Measurements from ENCODE around the gene FSTL1.
"Not testable (repeated sequence)": the region's sequence is repeated elsewhere in the genome, so short reads cannot be mapped to it uniquely, and the experiment has no call there.

Gene FSTL1

GRCh38 chr3:120410541-120410940, 40.3 kb downstream of the FSTL1 start:
- no peak for DNase-seq

- DNase-seq, result no peak
Observed at GRCh38 chr3:120410116-120410515, 40.7 kb downstream of the FSTL1 start.

GRCh38 chr3:120407508-120408287, 43.1 kb downstream of the FSTL1 start:
- DNase-seq, result no peak

- DNase-seq, result no peak
Observed at GRCh38 chr3:120404876-120405275, 45.9 kb downstream of the FSTL1 start.

DNA sequence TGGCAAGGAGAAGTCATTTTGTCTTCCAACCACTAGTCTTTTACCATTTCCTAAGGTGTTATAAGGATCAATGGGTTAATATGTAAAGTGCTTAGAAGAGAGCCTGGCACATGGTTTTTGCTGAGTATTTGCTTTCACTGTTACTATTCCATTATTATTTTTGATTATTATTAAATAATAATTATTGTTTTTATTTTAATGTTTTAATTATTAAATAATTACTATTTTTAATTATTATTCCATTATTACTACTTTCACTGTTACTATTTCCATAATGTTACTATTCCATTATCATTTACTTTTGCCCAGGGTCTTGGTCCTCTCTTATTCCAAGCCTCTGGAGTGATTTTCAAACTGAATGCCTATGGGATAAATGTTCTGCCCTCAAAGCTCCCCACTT, 48.5 kb downstream of the FSTL1 start:
- no peak for DNase-seq

DNA sequence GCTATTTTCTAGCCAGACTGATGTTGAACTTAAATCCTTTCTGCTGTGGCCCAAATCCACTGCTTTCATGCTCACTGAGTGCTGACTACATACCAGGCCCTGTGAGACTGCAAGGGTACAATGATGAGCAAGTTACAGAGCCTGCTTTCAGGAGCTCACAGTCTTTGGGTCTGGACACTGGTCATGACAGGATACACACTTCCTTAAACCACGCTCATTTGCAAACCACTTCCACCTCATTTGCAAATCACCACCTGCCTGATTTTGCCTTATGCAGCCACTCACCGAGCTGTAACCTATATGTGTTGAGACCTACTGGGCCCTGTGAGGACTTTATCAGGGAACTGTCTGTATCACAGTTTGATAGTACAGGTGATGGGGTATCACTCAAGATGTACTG, 51.4 kb downstream of the FSTL1 start:
- DNase-seq, result no peak

DNA sequence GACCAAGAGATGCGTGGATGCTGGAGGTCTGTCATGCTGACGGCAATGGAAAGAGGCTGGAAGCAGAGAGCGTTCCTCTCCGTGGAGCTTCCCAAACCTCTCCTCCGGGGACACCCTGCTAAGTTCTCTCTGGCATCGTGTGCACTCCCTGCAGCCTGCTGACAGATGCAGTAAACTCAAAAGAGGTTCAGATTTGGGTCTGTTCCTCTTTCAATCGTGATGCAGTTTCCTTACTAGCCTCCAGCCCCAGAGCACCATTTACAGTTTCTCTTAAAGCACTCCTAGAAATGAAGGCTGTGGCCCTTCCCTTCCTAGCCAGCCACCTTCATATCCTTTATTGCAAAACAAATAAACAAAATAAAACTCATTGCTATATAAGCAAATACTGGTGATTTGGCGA, 54.3 kb downstream of the FSTL1 start:
- DNase-seq, result no peak

DNA sequence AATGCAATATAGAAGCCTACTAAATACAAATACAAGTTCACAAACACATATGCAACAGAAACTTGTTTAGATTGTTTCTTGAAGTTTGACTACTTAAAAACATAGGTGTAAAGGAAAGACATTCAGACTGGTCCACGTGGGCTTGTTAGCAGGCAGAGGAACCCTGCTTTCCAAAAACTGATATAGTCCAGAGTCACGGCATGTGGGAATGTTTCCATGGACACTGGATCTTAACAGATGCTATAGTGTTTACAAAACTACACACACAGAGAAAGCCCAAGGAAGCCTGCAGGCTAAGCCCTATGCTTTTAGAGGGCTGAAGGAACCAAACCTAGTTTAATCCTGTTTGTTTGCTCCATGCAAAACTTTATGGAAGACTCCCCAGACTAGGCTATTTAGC, 56.4 kb downstream of the FSTL1 start:
- DNase-seq, result no peak

DNA sequence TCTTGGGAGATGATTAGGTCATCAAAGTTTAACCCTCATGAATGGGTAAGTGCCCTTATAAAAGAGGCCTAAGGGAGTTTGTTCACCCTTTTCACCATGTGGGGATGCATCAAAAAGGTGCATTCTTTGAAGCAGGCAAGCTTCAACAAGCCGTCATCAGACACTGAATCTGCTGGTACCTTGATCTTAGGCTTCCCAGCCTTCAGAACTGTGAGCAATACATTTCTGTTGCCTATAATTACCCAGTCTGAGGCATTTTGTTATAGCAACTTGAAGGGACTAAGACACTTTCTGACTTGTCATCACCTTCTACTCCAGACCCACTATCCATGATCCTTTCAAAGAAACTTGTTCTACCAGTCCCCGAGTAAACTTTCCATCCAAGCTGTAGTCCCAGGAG, 57.0 kb downstream of the FSTL1 start:
- DNase-seq, result no peak

- DNase-seq, result no peak
Observed at GRCh38 chr3:120393243-120393642, 57.5 kb downstream of the FSTL1 start.

GRCh38 chr3:120382941-120383447, 67.8 kb downstream of the FSTL1 start:
- no peak for DNase-seq

DNA sequence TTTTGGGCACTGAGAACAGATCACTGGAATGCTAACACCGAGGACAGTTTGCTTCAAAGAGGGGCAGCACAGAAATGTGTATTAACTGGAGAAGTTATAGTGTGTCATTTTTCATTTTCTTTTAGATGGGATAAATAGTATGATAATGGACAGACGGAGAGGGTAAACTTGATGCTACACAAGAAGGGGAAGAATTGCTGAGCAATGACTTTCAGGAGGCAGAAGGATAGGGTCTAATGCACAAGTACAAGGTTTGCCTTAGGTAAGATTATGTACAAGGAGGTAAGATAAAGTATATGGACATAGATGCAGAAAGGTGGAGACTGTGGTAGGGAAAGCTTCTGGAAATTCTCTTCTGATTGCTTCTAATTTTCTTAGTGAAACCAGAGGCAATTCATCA, 69.3 kb downstream of the FSTL1 start:
- DNase-seq, result no peak

DNA sequence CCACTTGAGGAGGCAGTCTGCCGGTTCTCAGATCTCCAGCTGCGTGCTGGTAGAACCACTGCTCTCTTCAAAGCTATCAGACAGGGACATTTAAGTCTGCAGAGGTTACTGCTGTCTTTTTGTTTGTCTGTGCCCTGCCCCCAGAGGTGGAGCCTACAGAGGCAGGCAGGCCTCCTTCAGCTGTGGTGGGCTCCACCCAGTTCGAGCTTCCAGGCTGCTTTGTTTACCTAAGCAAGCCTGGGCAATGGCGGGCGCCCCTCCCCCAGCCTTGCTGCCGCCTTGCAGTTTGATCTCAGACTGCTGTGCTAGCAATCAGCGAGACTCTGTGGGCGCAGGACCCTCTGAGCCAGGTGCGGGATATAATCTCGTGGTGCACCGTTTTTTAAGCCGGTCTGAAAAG, 72.8 kb downstream of the FSTL1 start:
- DNase-seq, result not testable (repeated sequence)

- no peak for DNase-seq
Observed at GRCh38 chr3:120370463-120370862, 80.3 kb downstream of the FSTL1 start.

GRCh38 chr3:120369037-120369467, 81.7 kb downstream of the FSTL1 start:
- DNase-seq, result no peak

DNA sequence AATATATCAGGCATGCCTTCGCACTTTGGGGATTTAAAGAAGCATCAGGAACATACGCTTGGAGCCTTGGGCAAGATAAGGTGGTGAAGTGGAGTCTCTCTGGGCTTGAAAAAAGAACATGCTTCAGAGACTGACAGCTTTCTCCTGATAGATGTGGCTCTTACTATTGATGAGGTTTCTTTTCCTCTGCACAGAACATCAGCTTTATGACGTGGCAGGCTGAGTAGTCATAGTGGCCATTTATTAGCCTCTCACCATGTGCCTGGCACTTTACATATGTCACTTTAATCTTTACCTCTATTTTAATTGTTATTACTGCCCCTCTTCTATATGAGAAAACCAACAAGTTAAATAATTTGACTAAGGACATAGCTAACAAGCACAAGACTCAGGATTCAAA, 82.6 kb downstream of the FSTL1 start:
- no peak for DNase-seq

DNA sequence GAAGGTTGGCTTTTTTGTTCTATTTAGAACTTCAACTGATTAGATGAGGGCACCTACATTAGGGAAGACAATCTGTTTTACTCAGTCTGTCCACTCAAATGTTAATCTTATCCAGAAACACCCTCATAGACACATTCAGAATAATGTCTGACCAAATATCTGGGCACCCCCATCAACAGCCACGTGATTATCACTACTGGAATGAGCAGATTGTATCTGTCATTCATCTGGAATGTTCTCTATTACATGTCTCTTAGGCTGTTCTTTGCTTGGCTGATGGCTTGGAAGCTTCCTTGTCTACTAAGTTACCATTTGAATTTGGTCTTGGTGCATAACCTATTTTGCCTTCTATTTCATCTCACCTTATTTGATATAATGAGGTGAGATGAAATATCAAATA, 86.0 kb downstream of the FSTL1 start:
- DNase-seq, result no peak

- no peak for DNase-seq
Observed at GRCh38 chr3:120364101-120364500, 86.7 kb downstream of the FSTL1 start.

- no peak for DNase-seq
Observed at GRCh38 chr3:120357807-120358206, 93.0 kb downstream of the FSTL1 start.

DNA sequence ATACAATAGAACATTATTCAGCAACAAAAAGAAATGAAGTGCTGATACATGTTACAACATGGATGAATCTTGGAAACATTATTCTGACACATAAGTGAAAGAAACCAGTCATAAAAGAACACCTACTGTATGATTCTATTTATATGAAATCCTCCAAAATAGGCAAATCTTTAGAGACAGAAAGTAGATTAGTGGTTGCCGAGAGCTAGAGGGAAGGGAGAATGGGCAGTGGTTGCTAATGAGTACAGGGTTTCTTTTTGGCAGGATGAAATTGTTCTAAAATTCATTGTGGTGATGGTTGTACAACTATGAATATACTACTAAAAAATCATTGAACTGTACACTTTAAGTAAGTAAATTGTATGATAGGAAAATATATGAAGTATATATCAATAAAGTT, 95.3 kb downstream of the FSTL1 start:
- DNase-seq, result no peak

DNA sequence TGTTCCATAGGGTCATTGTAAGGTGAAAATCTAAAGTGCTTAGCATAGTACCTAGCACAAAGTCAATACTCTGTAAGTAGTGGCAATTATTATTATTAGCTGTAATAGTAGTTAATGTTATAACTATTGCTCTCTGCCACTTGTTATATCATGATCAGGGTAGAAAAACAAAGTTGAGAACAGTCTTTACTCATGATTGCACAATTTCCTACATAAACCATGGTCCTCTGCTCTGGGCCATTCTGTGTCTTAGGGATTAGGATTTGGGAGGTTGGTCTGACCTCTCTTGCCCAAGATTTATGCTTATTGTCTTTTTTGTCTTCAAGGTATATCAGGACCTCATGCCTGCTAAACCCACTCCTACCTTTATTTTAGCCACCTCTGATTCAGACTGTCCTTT, 97.3 kb downstream of the FSTL1 start:
- no peak for DNase-seq

DNA sequence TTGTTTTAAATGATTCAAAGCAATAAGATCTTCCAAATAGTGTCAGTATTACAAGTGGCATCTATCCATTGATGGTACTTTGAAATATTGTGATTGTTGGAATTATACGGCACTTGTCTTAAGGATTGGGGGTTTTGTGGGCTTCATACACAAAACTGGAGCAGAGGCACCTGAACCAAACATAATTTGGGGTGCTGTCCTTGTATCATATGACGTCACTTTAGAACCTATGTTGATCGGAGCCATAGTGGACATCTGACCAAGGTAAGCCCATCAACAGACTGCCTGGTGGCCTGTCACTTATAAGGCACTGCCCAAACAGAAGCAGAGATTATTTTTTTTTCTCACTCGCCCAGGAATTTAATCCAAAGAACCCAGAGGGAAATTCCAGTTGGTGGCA, 98.8 kb downstream of the FSTL1 start:
- DNase-seq, result no peak

DNA sequence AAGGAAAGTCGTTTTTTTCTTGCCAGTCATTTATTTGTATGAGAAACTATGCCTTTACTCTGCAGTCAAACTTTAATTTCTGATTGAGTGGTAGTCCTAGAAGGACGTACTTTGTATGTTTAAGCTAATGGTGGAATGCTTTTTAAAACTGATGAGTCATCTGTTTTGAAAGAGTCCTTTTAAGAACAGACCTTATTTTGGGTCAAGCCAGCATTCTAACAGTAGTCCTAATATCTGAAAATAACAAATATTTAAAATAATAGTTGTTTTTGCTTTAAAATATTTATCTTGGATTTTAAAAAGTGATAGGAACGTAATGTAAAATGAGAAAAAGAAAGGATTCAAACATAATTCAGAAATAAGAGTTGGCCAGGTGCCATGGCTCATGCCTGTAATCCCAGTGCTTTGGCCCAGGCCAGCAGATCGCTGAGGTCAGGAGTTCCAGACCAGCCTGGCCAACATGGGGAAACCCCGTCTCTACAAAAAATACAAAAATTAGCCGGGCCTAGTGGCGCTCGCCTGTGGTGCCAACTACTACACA, 100.3 kb downstream of the FSTL1 start:
- DNase-seq, result no peak

DNA sequence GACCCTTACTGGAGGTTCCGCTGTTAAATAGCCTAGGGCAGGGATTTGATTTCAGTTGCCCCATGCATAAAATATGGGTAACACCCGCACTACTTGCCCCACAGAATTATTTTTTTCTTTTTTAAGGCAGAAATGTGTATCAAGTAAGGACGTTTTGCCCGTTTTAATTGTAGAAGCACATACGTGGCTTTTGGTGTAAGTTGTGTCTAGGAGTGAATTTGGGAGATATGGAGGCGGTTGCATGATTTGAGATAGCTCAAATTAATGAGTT, 101.0 kb downstream of the FSTL1 start:
- no peak for DNase-seq

All from NCI-H2081 (cell line).